ENCODE results near the gene EDA. TPM values are rescaled to one million over a fixed set of nuclear protein-coding genes. Genes with fewer than 3 reads are reported as not detected.

EDA gene
- total RNA-seq, 2 donors from 2014 or later: 59.0 to 70.6 TPM

DNA sequence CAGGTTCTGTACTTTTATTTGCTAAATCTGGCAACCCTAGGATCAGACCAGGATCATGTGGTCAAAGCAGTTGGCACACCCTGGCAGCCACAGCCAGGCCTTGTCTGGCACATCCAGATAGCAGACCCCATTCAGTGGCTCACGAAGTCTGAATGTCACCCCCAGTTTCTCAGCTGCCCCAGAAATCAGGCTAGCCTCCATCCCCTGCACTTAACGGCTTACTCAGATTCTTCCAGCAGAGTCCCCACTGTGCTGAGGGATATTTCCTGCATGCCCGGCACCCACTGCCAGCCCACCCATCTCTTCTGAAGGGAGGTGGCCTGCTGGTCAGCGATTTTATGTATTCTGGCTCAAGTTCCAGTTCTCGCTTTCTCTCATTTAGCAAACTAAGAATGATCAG is 438.5 kb downstream of the EDA start:
- Histone ChIP-seq H3K4me3 (ENCODE audit: low read length) (no peak overlapping the region), H3K27ac (ENCODE audit: low read depth, low read length) (no peak overlapping the region), H3K4me1 (ENCODE audit: control insufficient read depth, insufficient read depth, low read length) (no peaks in the 10 kb centered on the region), H3K27me3 (ENCODE audit: control insufficient read depth, insufficient read depth, low read length, poor library complexity, severe bottlenecking) (no peaks in the 10 kb centered on the region), H3K36me3 (ENCODE audit: control insufficient read depth, insufficient read depth, low read length) (no peaks in the 10 kb centered on the region), H3K9ac (ENCODE audit: extremely low read depth, low read length, poor library complexity, severe bottlenecking) (no peak overlapping the region), H3K9me3 (ENCODE audit: control insufficient read depth, low read length) (no peaks in the 10 kb centered on the region)
- Mint-ChIP-seq H3K4me3 (no peak overlapping the region), H3K36me3 (ENCODE audit: low read depth) (no peaks in the 10 kb centered on the region), H3K4me1 (no peaks in the 10 kb centered on the region), H3K9me3 (peaks cover 57% of the 10 kb centered on the region), H3K27me3 (ENCODE audit: insufficient read depth) (no peaks in the 10 kb centered on the region), H3K27ac (no peak overlapping the region)
- DNase-seq: no peak
- WGBS, 2 experiments (ENCODE audit: insufficient coverage in 1 of 2, insufficient read length in 1 of 2): 90 to 96% methylated on average over 2 to 5 of the region's 5 CpGs
- TF ChIP-seq, protein P1, sequence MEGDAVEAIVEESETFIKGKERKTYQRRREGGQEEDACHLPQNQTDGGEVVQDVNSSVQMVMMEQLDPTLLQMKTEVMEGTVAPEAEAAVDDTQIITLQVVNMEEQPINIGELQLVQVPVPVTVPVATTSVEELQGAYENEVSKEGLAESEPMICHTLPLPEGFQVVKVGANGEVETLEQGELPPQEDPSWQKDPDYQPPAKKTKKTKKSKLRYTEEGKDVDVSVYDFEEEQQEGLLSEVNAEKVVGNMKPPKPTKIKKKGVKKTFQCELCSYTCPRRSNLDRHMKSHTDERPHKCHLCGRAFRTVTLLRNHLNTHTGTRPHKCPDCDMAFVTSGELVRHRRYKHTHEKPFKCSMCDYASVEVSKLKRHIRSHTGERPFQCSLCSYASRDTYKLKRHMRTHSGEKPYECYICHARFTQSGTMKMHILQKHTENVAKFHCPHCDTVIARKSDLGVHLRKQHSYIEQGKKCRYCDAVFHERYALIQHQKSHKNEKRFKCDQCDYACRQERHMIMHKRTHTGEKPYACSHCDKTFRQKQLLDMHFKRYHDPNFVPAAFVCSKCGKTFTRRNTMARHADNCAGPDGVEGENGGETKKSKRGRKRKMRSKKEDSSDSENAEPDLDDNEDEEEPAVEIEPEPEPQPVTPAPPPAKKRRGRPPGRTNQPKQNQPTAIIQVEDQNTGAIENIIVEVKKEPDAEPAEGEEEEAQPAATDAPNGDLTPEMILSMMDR (conservative IDR thresholded peaks at IDR 0.05): no peak

DNA sequence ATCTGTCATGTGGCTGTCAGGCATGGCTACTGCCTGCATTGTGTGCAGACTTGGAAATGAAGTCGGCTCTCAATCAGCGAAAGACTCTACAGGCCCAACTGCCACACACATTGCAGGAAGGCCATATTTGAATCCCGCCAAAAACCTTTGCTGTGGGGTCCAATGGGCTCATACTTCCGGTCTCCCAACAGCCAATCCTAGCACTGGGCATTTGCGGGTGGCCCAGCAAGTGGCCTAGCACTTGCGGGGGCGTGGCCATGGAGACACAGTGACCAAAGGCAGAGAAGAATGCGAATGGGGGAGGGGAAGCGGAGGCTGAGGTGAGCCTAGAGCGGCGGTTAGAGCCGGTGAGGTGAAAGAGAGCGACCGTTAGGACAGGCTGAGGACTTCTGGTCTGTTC is 446.2 kb downstream of the EDA start, which contains the start of gene OTUD6A:
Gene OTUD6A, plus strand, starts transcription at position 382 of the 400 bp plus-strand sequence. CDS start 68 bp downstream, outside the sequence.
- H3K4me1 ChIP-seq (ENCODE audit: control insufficient read depth, insufficient read depth, low read length): no peaks in the 10 kb centered on the region
- TF ChIP-seq, protein P1 (conservative IDR thresholded peaks at IDR 0.05): no peak
- Mint-ChIP-seq H3K4me1 (peaks cover 9% of the 10 kb centered on the region), H3K27ac (no peak within 1 kb of the TSS), H3K27me3 (ENCODE audit: insufficient read depth) (peaks cover 19% of the 10 kb centered on the region), H3K36me3 (ENCODE audit: low read depth) (no peaks in the 10 kb centered on the region), H3K4me3 (no peak within 1 kb of the TSS), H3K9me3 (peaks cover 76% of the 10 kb centered on the region)
- no peaks in the 10 kb centered on the region for H3K27me3 ChIP-seq (ENCODE audit: control insufficient read depth, insufficient read depth, low read length, poor library complexity, severe bottlenecking)
- WGBS, 2 experiments (ENCODE audit: insufficient coverage in 1 of 2, insufficient read length in 1 of 2): 93 to 98% methylated on average over 5 to 13 of the region's 14 CpGs
- no peak within 1 kb of the TSS for H3K27ac ChIP-seq (ENCODE audit: low read depth, low read length)
- no peak within 1 kb of the TSS for H3K4me3 ChIP-seq (ENCODE audit: low read length)
- no peak for DNase-seq
- no peaks in the 10 kb centered on the region for H3K36me3 ChIP-seq (ENCODE audit: control insufficient read depth, insufficient read depth, low read length)
- no peaks in the 10 kb centered on the region for H3K9me3 ChIP-seq (ENCODE audit: control insufficient read depth, low read length)
- no peak within 1 kb of the TSS for H3K9ac ChIP-seq (ENCODE audit: extremely low read depth, low read length, poor library complexity, severe bottlenecking)

DNA sequence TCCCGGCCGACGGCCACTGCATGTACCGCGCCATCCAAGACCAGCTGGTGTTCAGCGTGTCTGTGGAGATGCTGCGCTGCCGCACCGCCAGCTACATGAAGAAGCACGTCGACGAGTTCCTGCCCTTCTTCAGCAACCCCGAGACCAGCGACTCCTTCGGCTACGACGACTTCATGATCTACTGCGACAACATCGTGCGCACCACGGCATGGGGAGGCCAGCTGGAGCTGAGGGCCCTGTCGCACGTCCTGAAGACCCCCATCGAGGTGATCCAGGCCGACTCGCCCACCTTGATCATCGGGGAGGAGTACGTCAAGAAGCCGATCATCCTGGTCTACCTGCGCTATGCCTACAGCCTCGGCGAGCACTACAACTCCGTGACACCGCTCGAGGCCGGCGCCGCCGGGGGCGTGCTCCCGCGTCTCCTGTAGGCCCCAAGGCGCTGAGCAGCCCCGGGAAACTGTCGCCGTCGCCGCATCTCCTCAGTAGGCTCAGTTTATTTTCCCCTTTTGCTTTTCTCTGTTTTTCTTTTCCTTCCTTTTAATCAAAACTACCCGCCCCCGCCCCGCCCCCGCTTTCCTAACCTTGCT is 447.1 kb downstream of the EDA start:
- Mint-ChIP-seq H3K27me3 (ENCODE audit: insufficient read depth) (peaks cover 26% of the 10 kb centered on the region), H3K27ac (no peak overlapping the region), H3K4me3 (no peak overlapping the region), H3K36me3 (ENCODE audit: low read depth) (no peaks in the 10 kb centered on the region), H3K9me3 (peaks cover 82% of the 10 kb centered on the region), H3K4me1 (peaks cover 9% of the 10 kb centered on the region)
- WGBS, 2 experiments (ENCODE audit: insufficient coverage in 1 of 2, insufficient read length in 1 of 2): 96 to 97% methylated on average over 14 to 52 of the region's 52 CpGs
- Histone ChIP-seq H3K4me3 (ENCODE audit: low read length) (no peak overlapping the region), H3K9me3 (ENCODE audit: control insufficient read depth, low read length) (no peaks in the 10 kb centered on the region), H3K27me3 (ENCODE audit: control insufficient read depth, insufficient read depth, low read length, poor library complexity, severe bottlenecking) (no peaks in the 10 kb centered on the region), H3K4me1 (ENCODE audit: control insufficient read depth, insufficient read depth, low read length) (no peaks in the 10 kb centered on the region), H3K9ac (ENCODE audit: extremely low read depth, low read length, poor library complexity, severe bottlenecking) (no peak overlapping the region), H3K27ac (ENCODE audit: low read depth, low read length) (no peak overlapping the region), H3K36me3 (ENCODE audit: control insufficient read depth, insufficient read depth, low read length) (no peaks in the 10 kb centered on the region)
- TF ChIP-seq, protein P1 (conservative IDR thresholded peaks at IDR 0.05): no peak
- DNase-seq: no peak
